ENCODE measurements around the gene ITPRIPL2. TPM values are rescaled to one million over a fixed set of nuclear protein-coding genes. Genes with fewer than 3 reads are reported as not detected.

ITPRIPL2 gene
- total and polyA plus RNA-seq, 2 of the 13 experiments (the other 11 are each of a cell fraction or from before 2014, with no cell fraction given) = 5.9 to 12.6 TPM

GRCh38 chr16:19110537-19111360, 3.0 kb upstream of the ITPRIPL2 start (continued):
- TF ChIP-seq, protein P1, sequence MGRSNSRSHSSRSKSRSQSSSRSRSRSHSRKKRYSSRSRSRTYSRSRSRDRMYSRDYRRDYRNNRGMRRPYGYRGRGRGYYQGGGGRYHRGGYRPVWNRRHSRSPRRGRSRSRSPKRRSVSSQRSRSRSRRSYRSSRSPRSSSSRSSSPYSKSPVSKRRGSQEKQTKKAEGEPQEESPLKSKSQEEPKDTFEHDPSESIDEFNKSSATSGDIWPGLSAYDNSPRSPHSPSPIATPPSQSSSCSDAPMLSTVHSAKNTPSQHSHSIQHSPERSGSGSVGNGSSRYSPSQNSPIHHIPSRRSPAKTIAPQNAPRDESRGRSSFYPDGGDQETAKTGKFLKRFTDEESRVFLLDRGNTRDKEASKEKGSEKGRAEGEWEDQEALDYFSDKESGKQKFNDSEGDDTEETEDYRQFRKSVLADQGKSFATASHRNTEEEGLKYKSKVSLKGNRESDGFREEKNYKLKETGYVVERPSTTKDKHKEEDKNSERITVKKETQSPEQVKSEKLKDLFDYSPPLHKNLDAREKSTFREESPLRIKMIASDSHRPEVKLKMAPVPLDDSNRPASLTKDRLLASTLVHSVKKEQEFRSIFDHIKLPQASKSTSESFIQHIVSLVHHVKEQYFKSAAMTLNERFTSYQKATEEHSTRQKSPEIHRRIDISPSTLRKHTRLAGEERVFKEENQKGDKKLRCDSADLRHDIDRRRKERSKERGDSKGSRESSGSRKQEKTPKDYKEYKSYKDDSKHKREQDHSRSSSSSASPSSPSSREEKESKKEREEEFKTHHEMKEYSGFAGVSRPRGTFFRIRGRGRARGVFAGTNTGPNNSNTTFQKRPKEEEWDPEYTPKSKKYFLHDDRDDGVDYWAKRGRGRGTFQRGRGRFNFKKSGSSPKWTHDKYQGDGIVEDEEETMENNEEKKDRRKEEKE (IDR thresholded peaks at IDR 0.05) = no peak
- TF ChIP-seq ZNF563 (CRISPR knock-in tag; IDR thresholded peaks at IDR 0.05) (no peak), ZNF800 (CRISPR knock-in tag; IDR thresholded peaks at IDR 0.05) (no peak), FLYWCH1 (CRISPR knock-in tag; IDR thresholded peaks at IDR 0.05) (no peak), PLRG1 (conservative IDR thresholded peaks at IDR 0.05) (no peak), SMYD3 (CRISPR knock-in tag; IDR thresholded peaks at IDR 0.05) (no peak), MED13 (CRISPR knock-in tag; IDR thresholded peaks at IDR 0.05) (no peak), ZNF850 (CRISPR knock-in tag; conservative IDR thresholded peaks at IDR 0.05) (no peak), PHB2 (IDR thresholded peaks at IDR 0.05; ENCODE audit: partially characterized antibody) (no peak), ZNF280D (CRISPR knock-in tag; IDR thresholded peaks at IDR 0.05) (0 out of 2 replicates have a peak, but pooled peaks have one; percentile 14), ZFYVE20 (CRISPR knock-in tag; IDR thresholded peaks at IDR 0.05; ENCODE audit: borderline replicate concordance, low read depth) (no peak), IRX3 (CRISPR knock-in tag; IDR thresholded peaks at IDR 0.05; ENCODE audit: borderline replicate concordance, low read depth) (no peak), ZNF460 (CRISPR knock-in tag; IDR thresholded peaks at IDR 0.05; ENCODE audit: borderline replicate concordance) (no peak), ZNF773 (CRISPR knock-in tag; IDR thresholded peaks at IDR 0.05; ENCODE audit: borderline replicate concordance) (no peak), ZNF776 (CRISPR knock-in tag; IDR thresholded peaks at IDR 0.05) (no peak), HOXD1 (CRISPR knock-in tag; IDR thresholded peaks at IDR 0.05) (no peak; the same call in 1 of the 2 replicates), ZNF883 (CRISPR knock-in tag; IDR thresholded peaks at IDR 0.05; ENCODE audit: not compliant biosample characterization) (no peak)
- TF ChIP-seq, protein P2, sequence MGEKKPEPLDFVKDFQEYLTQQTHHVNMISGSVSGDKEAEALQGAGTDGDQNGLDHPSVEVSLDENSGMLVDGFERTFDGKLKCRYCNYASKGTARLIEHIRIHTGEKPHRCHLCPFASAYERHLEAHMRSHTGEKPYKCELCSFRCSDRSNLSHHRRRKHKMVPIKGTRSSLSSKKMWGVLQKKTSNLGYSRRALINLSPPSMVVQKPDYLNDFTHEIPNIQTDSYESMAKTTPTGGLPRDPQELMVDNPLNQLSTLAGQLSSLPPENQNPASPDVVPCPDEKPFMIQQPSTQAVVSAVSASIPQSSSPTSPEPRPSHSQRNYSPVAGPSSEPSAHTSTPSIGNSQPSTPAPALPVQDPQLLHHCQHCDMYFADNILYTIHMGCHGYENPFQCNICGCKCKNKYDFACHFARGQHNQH (CRISPR knock-in tag; IDR thresholded peaks at IDR 0.05) = no peak
- TF ChIP-seq, protein P3, sequence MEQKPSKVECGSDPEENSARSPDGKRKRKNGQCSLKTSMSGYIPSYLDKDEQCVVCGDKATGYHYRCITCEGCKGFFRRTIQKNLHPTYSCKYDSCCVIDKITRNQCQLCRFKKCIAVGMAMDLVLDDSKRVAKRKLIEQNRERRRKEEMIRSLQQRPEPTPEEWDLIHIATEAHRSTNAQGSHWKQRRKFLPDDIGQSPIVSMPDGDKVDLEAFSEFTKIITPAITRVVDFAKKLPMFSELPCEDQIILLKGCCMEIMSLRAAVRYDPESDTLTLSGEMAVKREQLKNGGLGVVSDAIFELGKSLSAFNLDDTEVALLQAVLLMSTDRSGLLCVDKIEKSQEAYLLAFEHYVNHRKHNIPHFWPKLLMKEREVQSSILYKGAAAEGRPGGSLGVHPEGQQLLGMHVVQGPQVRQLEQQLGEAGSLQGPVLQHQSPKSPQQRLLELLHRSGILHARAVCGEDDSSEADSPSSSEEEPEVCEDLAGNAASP (CRISPR knock-in tag; IDR thresholded peaks at IDR 0.05; ENCODE audit: borderline replicate concordance) = 0 out of 2 replicates have a peak, but pooled peaks have one; percentile 11

Measured in HepG2 (cell line).